ENCODE measurements around the gene SPP1. TPM values are rescaled to one million over a fixed set of nuclear protein-coding genes. Genes with fewer than 3 reads are reported as not detected.

The SPP1 gene
- polyA plus RNA-seq, 3 donors, result 0.08 TPM; not detected in 2

GRCh38 chr4:88017516-88018297 is 42.2 kb downstream of the SPP1 start:
- Mint-ChIP-seq H3K4me3 (no peak overlapping the region), H3K27ac (peak overlapping the region in 1 of 7 donors; percentile 35), H3K9me3 (peaks cover 0 to 2% (median 0%) of the 10 kb centered on the region in 7 donors), H3K36me3 (peaks cover 21 to 22% of the 10 kb centered on the region in 2 donors), H3K4me1 (peaks cover 30% of the 10 kb centered on the region), H3K27me3 (ENCODE audit: low read depth in 3 of 3) (no peaks in the 10 kb centered on the region)
- intact Hi-C loops (cut with micrococcal nuclease), result no loop called here
- Histone ChIP-seq H4K20me1 (ENCODE audit: insufficient read depth, low read length) (peaks cover 12% of the 10 kb centered on the region), H2AFZ (ENCODE audit: insufficient read depth, low read depth, low read length, poor library complexity, severe bottlenecking) (no peak overlapping the region), H3K27ac (ENCODE audit: low read depth in 1 of 2, low read length in 2 of 2) (no peak overlapping the region), H3K79me2 (ENCODE audit: insufficient read depth, low read length) (peaks cover 68% of the 10 kb centered on the region), H3K27me3 (ENCODE audit: control insufficient read depth in 2 of 2, insufficient read depth in 2 of 2, low read length in 2 of 2) (no peaks in the 10 kb centered on the region), H3K4me2 (replicated peaks; ENCODE audit: extremely low read depth, low read length, poor library complexity, severe bottlenecking) (no peak overlapping the region), H3K4me3 (replicated peaks in 1 of 3; ENCODE audit: low read depth in 2 of 3, low read length in 3 of 3) (no peak overlapping the region), H3K4me1 (ENCODE audit: control insufficient read depth in 1 of 2, insufficient read depth in 2 of 2, low read length in 2 of 2) (peaks cover 10 to 19% of the 10 kb centered on the region in 2 donors), H3K9ac (ENCODE audit: insufficient read depth, low read length, poor library complexity, severe bottlenecking) (no peak overlapping the region), H3K36me3 (replicated peaks in 1 of 2; ENCODE audit: control insufficient read depth in 1 of 2, insufficient read depth in 2 of 2, low read length in 2 of 2) (peaks cover 10 to 26% of the 10 kb centered on the region in 2 donors), H3K9me3 (replicated peaks in 1 of 2; ENCODE audit: control insufficient read depth in 1 of 2, insufficient read depth in 1 of 2, low read length in 2 of 2) (no peaks in the 10 kb centered on the region)
- no peak for TF ChIP-seq CTCF (IDR thresholded peaks at IDR 0.05)
- WGBS (ENCODE audit: insufficient coverage), result no CpG with 5 or more reads among the region's 7 CpGs
- DNase-seq, result no peak

GRCh38 chr4:88018466-88018865 is 43.0 kb downstream of the SPP1 start:
- Histone ChIP-seq H3K36me3 (replicated peaks in 1 of 2; ENCODE audit: control insufficient read depth in 1 of 2, insufficient read depth in 2 of 2, low read length in 2 of 2) (peaks cover 10 to 30% of the 10 kb centered on the region in 2 donors), H3K4me3 (replicated peaks in 1 of 3; ENCODE audit: low read depth in 2 of 3, low read length in 3 of 3) (no peak overlapping the region), H3K27me3 (ENCODE audit: control insufficient read depth in 2 of 2, insufficient read depth in 2 of 2, low read length in 2 of 2) (no peaks in the 10 kb centered on the region), H3K4me2 (replicated peaks; ENCODE audit: extremely low read depth, low read length, poor library complexity, severe bottlenecking) (no peak overlapping the region), H3K27ac (ENCODE audit: low read depth in 1 of 2, low read length in 2 of 2) (peak overlapping the region in 1 of 2 donors; percentile 51), H3K9ac (ENCODE audit: insufficient read depth, low read length, poor library complexity, severe bottlenecking) (no peak overlapping the region), H3K4me1 (ENCODE audit: control insufficient read depth in 1 of 2, insufficient read depth in 2 of 2, low read length in 2 of 2) (peaks cover 3 to 12% of the 10 kb centered on the region in 2 donors), H3K9me3 (replicated peaks in 1 of 2; ENCODE audit: control insufficient read depth in 1 of 2, insufficient read depth in 1 of 2, low read length in 2 of 2) (no peaks in the 10 kb centered on the region), H2AFZ (ENCODE audit: insufficient read depth, low read depth, low read length, poor library complexity, severe bottlenecking) (no peak overlapping the region), H3K79me2 (ENCODE audit: insufficient read depth, low read length) (peaks cover 60% of the 10 kb centered on the region), H4K20me1 (ENCODE audit: insufficient read depth, low read length) (peaks cover 6% of the 10 kb centered on the region)
- peaks cover 24% of the 10 kb centered on the region for H3K4me1 Mint-ChIP-seq
- H3K36me3 Mint-ChIP-seq, result peaks cover 22 to 26% of the 10 kb centered on the region in 2 donors
- no CpG with 5 or more reads among the region's 5 CpGs for WGBS (ENCODE audit: insufficient coverage)
- DNase-seq, result no peak
- H3K27ac Mint-ChIP-seq, result peak overlapping the region in 3 of 7 donors; percentile 2 to 38 (median 33)
- intact Hi-C loops (cut with micrococcal nuclease), result no loop called here
- TF ChIP-seq CTCF (IDR thresholded peaks at IDR 0.05), result no peak
- peaks cover 0 to 2% (median 0%) of the 10 kb centered on the region in 7 donors for H3K9me3 Mint-ChIP-seq
- no peaks in the 10 kb centered on the region for H3K27me3 Mint-ChIP-seq (ENCODE audit: low read depth in 3 of 3)
- no peak overlapping the region for H3K4me3 Mint-ChIP-seq

Measured in CD14-positive monocyte (primary cell).